SH-SY5Y (cell line): ENCODE measurements around the gene MIER2.

Source experiments
- GATA2 ChIP-seq: IDR thresholded peaks from 2 replicates; pipeline ENCODE4 v1.6.1; 2011; ENCODE audit warnings: mild to moderate bottlenecking, low read depth, low read length
- GATA3 ChIP-seq: IDR thresholded peaks from 2 replicates; pipeline ENCODE4 v1.6.1; 2011; ENCODE audit warnings: low read depth, mild to moderate bottlenecking, low read length, moderate library complexity

DNA sequence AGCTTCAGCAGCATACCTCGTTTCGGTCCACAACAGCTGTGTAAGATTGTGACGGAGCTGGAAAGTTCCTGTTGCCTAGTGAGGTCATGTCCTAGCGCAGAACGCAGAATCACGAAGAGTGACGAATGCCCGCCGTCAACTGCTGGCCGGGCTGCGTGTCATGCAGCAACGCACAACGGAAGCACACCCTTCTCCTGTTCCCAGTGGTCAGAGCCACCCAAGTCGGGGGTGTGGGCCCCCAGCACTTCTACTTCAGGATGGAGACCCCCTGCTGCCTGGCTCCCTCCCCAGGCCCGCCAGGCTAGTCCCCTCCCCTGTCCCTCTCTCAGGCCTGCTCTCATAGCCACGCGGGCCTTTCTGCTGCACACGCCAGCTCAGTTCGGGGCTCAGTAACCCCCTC is 38.4 kb upstream of the MIER2 start:
- no peak for TF ChIP-seq GATA2
- no peak for TF ChIP-seq GATA3
